ENCODE data around the gene PTBP3. TPM values are rescaled to one million over a fixed set of nuclear protein-coding genes. Genes with fewer than 3 reads are reported as not detected.
A peak's percentile ranks its signal among the peaks of the same experiment; 100 is the strongest.

Gene PTBP3, protein sequence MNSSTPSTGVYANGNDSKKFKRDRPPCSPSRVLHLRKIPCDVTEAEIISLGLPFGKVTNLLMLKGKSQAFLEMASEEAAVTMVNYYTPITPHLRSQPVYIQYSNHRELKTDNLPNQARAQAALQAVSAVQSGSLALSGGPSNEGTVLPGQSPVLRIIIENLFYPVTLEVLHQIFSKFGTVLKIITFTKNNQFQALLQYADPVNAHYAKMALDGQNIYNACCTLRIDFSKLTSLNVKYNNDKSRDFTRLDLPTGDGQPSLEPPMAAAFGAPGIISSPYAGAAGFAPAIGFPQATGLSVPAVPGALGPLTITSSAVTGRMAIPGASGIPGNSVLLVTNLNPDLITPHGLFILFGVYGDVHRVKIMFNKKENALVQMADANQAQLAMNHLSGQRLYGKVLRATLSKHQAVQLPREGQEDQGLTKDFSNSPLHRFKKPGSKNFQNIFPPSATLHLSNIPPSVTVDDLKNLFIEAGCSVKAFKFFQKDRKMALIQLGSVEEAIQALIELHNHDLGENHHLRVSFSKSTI
- 100 to 1,000 TPM in 1 of 2 experiments, 10 to 100 TPM in 1; 98.9 to 176 TPM for total RNA-seq

GRCh38 chr9:112332977-112333638, at the start of gene PTBP3:
Gene PTBP3, minus strand, starts transcription at chr9:112333619. Its CDS starts 35,754 bp downstream, at chr9:112297865.
- ATAC-seq (peak; percentile 70), DNase-seq (peak; percentile 85)
- intact Hi-C loops (cut with DNase I, micrococcal nuclease) = loop anchor here (1.0 to 5.0 kb wide), 20 partner anchors 22 to 888 kb away; partner anchors contain the start of genes INIP (in 2 of the 2), SUSD1 (in 2 of the 2), DNAJC25 (in 1 of the 2) and FKBP15 (in 1 of the 2)
- Mint-ChIP-seq H3K4me1 (peaks cover 38% of the 10 kb centered on the region), H3K4me3 (peak within 1 kb of the TSS; percentile 89), H3K9me3 (ENCODE audit: low read depth) (peaks cover 2% of the 10 kb centered on the region), H3K36me3 (ENCODE audit: low read depth) (no peaks in the 10 kb centered on the region), H3K27me3 (no peaks in the 10 kb centered on the region), H3K27ac (peak within 1 kb of the TSS; percentile 98)
- ChIA-PET POLR2A (interaction anchor here (0.6 to 2.1 kb wide), 6 partner anchors 12 to 436 kb away, joined by 3 to 7 read pairs (median 4); partner anchors contain the start of genes HSDL2 and UGCG), CTCF (interaction anchor here (0.6 to 1.9 kb wide), 5 partner anchors 13 to 340 kb away, joined by 3 to 10 read pairs (median 4); partner anchors contain the start of gene HSDL2)

- CTCF ChIA-PET = no interaction called here
- Mint-ChIP-seq H3K27me3 (no peaks in the 10 kb centered on the region), H3K9me3 (ENCODE audit: low read depth) (no peaks in the 10 kb centered on the region), H3K4me1 (peaks cover 33% of the 10 kb centered on the region), H3K27ac (no peak overlapping the region), H3K4me3 (no peak overlapping the region), H3K36me3 (ENCODE audit: low read depth) (no peaks in the 10 kb centered on the region)
- intact Hi-C loops (cut with DNase I, micrococcal nuclease) = no loop called here
- POLR2A ChIA-PET = no interaction called here
- DNase-seq (no peak), ATAC-seq (no peak)
Measured at GRCh38 chr9:112382501-112383364, 49.3 kb upstream of the PTBP3 start.

DNA sequence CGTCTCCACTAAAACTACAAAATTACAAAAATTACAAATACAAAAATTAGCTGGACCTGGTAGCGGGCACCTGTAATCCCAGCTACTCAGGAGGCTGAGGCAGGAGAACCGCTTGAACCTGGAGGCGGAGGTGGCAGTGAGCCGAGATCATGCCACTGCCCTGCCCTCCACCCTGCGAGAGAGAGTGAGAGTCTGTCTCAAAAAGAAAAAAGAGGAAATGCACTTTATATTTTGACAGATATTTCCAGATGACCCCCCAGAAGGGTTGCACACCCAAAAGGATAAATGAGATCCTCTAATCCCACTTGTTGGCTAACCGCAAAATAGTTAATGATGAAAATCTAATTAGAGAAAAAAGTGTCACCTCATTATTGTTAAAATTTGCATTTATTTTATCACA, 48.6 kb upstream of the PTBP3 start:
- peaks cover 40% of the 10 kb centered on the region for H3K4me1 Mint-ChIP-seq
- intact Hi-C loops (cut with DNase I, micrococcal nuclease) = no loop called here
- CTCF ChIA-PET = no interaction called here

DNA sequence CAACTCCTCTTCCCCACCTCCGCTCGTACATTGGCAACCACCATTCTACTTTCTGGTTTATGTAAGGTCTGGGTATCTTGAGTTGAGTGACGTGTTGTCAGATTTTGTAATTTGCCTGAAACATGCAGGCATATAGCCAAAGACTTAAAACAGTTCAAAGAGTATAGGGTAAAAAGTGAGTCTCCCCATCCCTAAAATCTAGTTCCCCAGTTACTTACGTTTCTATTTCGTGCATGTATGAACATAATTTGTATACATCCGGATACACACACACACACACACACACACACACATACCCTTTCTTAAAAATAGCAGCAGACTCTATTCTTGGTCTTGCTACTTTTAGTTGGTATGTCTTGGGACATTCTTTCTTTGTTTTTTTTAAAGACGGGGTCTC, 47.4 kb upstream of the PTBP3 start:
- H3K36me3 Mint-ChIP-seq (ENCODE audit: low read depth) = no peaks in the 10 kb centered on the region
- ChIA-PET CTCF (interaction anchor here (0.6 to 2.7 kb wide), 3 partner anchors 19 to 306 kb away, joined by 3 to 16 read pairs (median 6); no protein-coding TSS in a partner anchor), POLR2A (interaction anchor here (0.7 kb wide), 1 partner anchor 36 kb away, joined by 6 read pairs; no protein-coding TSS in a partner anchor)
- peak overlapping the region; percentile 100 for H3K27ac Mint-ChIP-seq
- H3K27me3 Mint-ChIP-seq = no peaks in the 10 kb centered on the region
- peak overlapping the region; percentile 98 for H3K4me3 Mint-ChIP-seq
- no peaks in the 10 kb centered on the region for H3K9me3 Mint-ChIP-seq (ENCODE audit: low read depth)
- intact Hi-C loops (cut with DNase I, micrococcal nuclease) = no loop called here
- no peak for ATAC-seq
- DNase-seq = peak; percentile 23
- H3K4me1 Mint-ChIP-seq = peaks cover 42% of the 10 kb centered on the region

More for the DNA sequence above, 48.6 kb upstream of the PTBP3 start:
- Mint-ChIP-seq H3K27ac (no peak overlapping the region), H3K36me3 (ENCODE audit: low read depth) (no peaks in the 10 kb centered on the region), H3K4me3 (no peak overlapping the region), H3K9me3 (ENCODE audit: low read depth) (no peaks in the 10 kb centered on the region), H3K27me3 (no peaks in the 10 kb centered on the region)
- POLR2A ChIA-PET = no interaction called here
- DNase-seq (no peak), ATAC-seq (no peak)

DNA sequence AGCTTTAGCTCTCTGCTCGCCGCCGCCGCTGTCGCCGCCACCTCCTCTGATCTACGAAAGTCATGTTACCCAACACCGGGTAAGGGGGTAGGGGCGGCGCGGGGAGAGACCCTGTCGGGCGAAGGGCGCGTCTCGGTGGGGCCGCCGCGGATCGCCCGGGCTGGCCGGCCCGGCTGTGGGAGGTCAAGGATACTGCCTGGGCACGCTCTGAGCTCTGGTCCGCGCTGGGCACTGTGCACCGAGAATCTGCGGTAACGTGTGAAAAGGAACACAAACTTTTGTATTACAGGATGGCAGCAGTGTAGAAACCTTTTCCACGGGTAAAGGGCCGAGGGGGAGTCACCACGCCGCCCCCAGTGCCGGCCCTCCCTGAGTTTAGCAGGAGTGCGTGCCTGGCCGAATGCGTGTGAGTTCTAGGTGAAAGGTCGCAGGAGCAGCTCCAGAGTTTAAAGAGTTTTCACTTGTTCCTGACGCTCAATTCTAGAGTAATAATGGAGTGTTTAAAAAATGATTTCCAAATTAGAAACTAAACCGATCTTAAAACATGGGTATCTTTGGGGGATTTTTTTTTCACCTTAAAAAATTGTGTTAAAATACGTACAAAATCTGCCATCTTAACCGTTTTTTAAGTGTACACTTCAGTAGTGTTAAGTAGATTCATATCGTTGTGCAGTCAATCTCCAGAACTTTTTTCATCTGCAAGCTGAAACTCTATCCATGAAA, 46.8 kb upstream of the PTBP3 start, which contains the start of gene HSDL2:
TSS of gene HSDL2 (plus strand) at position 7 of the 723 bp plus-strand sequence. CDS start at position 63, 56 bp downstream.
- H3K27ac Mint-ChIP-seq = peak within 1 kb of the TSS; percentile 100
- no peaks in the 10 kb centered on the region for H3K36me3 Mint-ChIP-seq (ENCODE audit: low read depth)
- peak within 1 kb of the TSS; percentile 98 for H3K4me3 Mint-ChIP-seq
- H3K4me1 Mint-ChIP-seq = peaks cover 42% of the 10 kb centered on the region
- H3K27me3 Mint-ChIP-seq = no peaks in the 10 kb centered on the region
- no peaks in the 10 kb centered on the region for H3K9me3 Mint-ChIP-seq (ENCODE audit: low read depth)
- ChIA-PET CTCF (interaction anchor here (0.6 to 2.7 kb wide), 11 partner anchors 18 to 337 kb away, joined by 3 to 16 read pairs (median 6); partner anchors contain the start of genes INIP and PTBP3), POLR2A (interaction anchor here (0.6 to 1.8 kb wide), 6 partner anchors 35 to 770 kb away, joined by 3 to 7 read pairs (median 4); partner anchors contain the start of genes INIP and PTBP3)
- peak; percentile 49 for DNase-seq
- peak; percentile 6 for ATAC-seq
- intact Hi-C loops (cut with DNase I, micrococcal nuclease) = no loop called here

- peak overlapping the region; percentile 100 for H3K27ac Mint-ChIP-seq
- ChIA-PET CTCF (interaction anchor here (0.9 to 2.7 kb wide), 15 partner anchors 12 to 841 kb away, joined by 3 to 16 read pairs (median 5); partner anchors contain the start of genes INIP and PTBP3), POLR2A (interaction anchor here (0.6 to 1.8 kb wide), 12 partner anchors 36 to 769 kb away, joined by 3 to 7 read pairs (median 3); partner anchors contain the start of genes INIP, KIAA1958 and PTBP3)
- peaks cover 42% of the 10 kb centered on the region for H3K4me1 Mint-ChIP-seq
- peak overlapping the region; percentile 98 for H3K4me3 Mint-ChIP-seq
- no peaks in the 10 kb centered on the region for H3K27me3 Mint-ChIP-seq
- H3K9me3 Mint-ChIP-seq (ENCODE audit: low read depth) = no peaks in the 10 kb centered on the region
- ATAC-seq (peak; percentile 93), DNase-seq (peak; percentile 99)
- intact Hi-C loops (cut with DNase I, micrococcal nuclease) = loop anchor here (1.0 to 10.0 kb wide), 12 partner anchors 18 to 748 kb away; partner anchors contain the start of genes INIP (in 2 of the 2), DNAJC25 (in 1 of the 2), PTBP3 (in 1 of the 2) and SNX30 (in 1 of the 2)
- no peaks in the 10 kb centered on the region for H3K36me3 Mint-ChIP-seq (ENCODE audit: low read depth)
Measured at GRCh38 chr9:112379177-112380101, 46.0 kb upstream of the PTBP3 start.

- Mint-ChIP-seq H3K4me1 (peaks cover 42% of the 10 kb centered on the region), H3K27ac (peak overlapping the region; percentile 100), H3K27me3 (no peaks in the 10 kb centered on the region), H3K4me3 (peak overlapping the region; percentile 98), H3K36me3 (ENCODE audit: low read depth) (no peaks in the 10 kb centered on the region), H3K9me3 (ENCODE audit: low read depth) (no peaks in the 10 kb centered on the region)
- CTCF ChIA-PET = interaction anchor here (0.6 to 2.7 kb wide), 13 partner anchors 11 to 1012 kb away, joined by 3 to 16 read pairs (median 3); partner anchors contain the start of genes INIP and PTBP3
- intact Hi-C loops (cut with DNase I, micrococcal nuclease) = loop anchor here (1.0 to 10.0 kb wide), 12 partner anchors 17 to 747 kb away; partner anchors contain the start of genes INIP (in 2 of the 2), DNAJC25 (in 1 of the 2), PTBP3 (in 1 of the 2) and SNX30 (in 1 of the 2)
- peak; percentile 4 for ATAC-seq
- POLR2A ChIA-PET = interaction anchor here (0.7 to 1.8 kb wide), 8 partner anchors 45 to 463 kb away, joined by 3 to 7 read pairs (median 4); partner anchors contain the start of genes KIAA1958 and PTBP3
- DNase-seq = peak; percentile 62
Measured at GRCh38 chr9:112378328-112379176, 45.1 kb upstream of the PTBP3 start.

GRCh38 chr9:112377684-112378327, 44.4 kb upstream of the PTBP3 start:
- DNase-seq (no peak), ATAC-seq (no peak)
- intact Hi-C loops (cut with DNase I, micrococcal nuclease) = loop anchor here (2.0 to 10.0 kb wide), 4 partner anchors 17 to 461 kb away; partner anchors contain the start of genes INIP (in 1 of the 2) and SNX30 (in 1 of the 2)
- ChIA-PET CTCF (interaction anchor here (0.7 to 2.7 kb wide), 5 partner anchors 12 to 342 kb away, joined by 3 to 16 read pairs (median 3); no protein-coding TSS in a partner anchor), POLR2A (no interaction called here)
- Mint-ChIP-seq H3K36me3 (ENCODE audit: low read depth) (no peaks in the 10 kb centered on the region), H3K27ac (no peak overlapping the region), H3K4me3 (peak overlapping the region; percentile 98), H3K4me1 (peaks cover 40% of the 10 kb centered on the region), H3K27me3 (no peaks in the 10 kb centered on the region), H3K9me3 (ENCODE audit: low read depth) (no peaks in the 10 kb centered on the region)

Measured in activated CD4-positive, alpha-beta T cell treated with anti-CD3 and anti-CD28 coated beads for 36 hours (primary cell).